SK-N-MC (cell line): Measurements from ENCODE around the gene ANTXR1.

Experiments
- EZH2 ChIP-seq: fragments of 200-600 bp; sonication (generic); IDR thresholded peaks from one replicate; pipeline ENCODE4 v1.6.1; 2017; ENCODE audit warnings: antibody characterized with exemption
- FOXP2 ChIP-seq: optimal IDR thresholded peaks from 2 replicates; pipeline ENCODE3; 2011; ENCODE audit warnings: mild to moderate bottlenecking, moderate library complexity; ENCODE audit not compliant: insufficient read depth; ENCODE audit errors: extremely low read length, control extremely low read depth
- POLR2AphosphoS5 ChIP-seq: IDR thresholded peaks from 2 replicates; pipeline ENCODE4 v1.6.1; 2012; ENCODE audit warnings: mild to moderate bottlenecking, low read depth, low read length, borderline replicate concordance

DNA sequence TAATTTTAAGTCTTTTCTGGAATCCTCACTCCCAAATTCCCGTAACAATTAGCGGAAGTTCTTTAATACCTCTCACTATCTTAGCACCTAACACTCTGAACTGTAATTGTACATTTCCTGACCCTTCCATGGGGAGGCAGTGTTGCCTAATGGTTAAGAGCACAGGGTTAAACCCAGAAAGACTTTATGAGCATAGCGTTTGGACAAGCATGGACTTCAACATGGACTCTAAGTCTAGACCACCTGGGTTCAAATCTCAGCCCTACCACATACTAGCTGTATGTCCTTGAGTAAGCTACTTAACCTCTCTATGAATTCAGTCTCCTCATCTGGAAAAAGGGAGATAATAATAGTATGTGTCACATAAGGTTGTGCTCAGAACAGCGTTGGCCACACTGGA is 13.0 kb downstream of the ANTXR1 start:
- no peak for TF ChIP-seq EZH2
- no peak for TF ChIP-seq POLR2AphosphoS5
- no peak for TF ChIP-seq FOXP2
